Activated gamma-delta T cell treated with anti-CD3 and anti-CD28 coated beads, Interleukin-2, amount 50 U/mL, for 16 hours (primary cell): ENCODE data around the gene BHLHE40.
A peak's percentile ranks its signal among the peaks of the same experiment; 100 is the strongest.

Experiments
- DNase-seq: peaks from one replicate; pipeline ENCODE4 v3.0.0-alpha.2; 2020; ENCODE audit warnings: low read depth

The BHLHE40 gene

DNA sequence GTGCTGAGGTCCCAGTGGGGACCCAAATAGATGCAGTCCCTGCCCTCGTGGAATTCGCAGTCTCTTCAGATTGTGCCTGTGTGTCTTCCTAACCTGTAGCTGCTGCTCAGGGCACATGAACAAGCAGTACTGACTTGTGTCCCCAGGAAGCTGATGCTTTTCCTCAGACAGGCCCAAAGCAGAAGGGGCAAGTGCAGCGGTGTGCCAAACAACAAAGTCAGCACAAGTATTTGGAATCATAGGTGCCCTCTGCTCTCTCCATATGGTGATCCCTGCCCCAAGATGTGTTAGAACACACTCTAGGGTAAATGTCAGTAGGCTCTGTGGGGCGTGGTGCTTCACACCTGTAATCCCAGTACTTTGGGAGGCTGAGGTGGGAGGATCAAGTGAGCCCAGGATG, 21.9 kb downstream of the BHLHE40 start:
- no peak for DNase-seq

DNA sequence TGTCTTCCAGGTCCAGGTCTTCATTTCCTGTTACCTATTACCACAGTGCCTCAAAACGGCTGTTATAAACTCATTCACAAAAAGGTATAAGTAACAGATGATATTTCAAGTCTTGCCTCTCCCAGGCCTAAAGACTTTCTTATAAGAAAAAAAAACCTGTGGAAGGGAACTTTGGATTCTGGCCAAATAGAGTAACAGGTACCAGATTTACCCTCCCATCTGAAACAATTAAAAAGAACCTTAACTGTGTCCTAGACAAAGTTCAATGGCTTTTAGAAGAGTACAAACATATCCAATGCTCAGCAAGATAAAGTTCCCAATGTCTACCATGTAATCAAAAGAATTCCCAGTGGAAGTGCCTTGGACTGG, 22.6 kb downstream of the BHLHE40 start:
- DNase-seq, result no peak

GRCh38 chr3:5002174-5002870, 23.1 kb downstream of the BHLHE40 start:
- DNase-seq, result peak; percentile 63

DNA sequence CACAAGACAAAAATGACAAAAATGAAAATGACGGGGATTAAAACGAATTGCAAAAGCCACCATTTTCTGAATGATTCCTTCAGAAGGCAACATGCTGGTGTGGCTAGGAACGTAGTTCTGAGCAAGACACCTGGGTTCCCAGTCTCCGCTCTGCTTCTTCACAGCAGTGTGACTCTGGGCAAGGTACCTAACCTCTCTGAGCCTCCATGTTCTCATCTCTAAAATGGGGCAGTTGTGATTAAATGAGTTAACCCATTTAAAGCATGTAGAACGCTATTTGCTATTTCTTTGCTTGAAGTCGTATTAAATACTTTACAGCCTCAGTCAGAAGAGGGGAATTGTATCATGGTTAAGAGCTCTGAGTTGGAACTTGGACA, 23.6 kb downstream of the BHLHE40 start:
- no peak for DNase-seq

DNA sequence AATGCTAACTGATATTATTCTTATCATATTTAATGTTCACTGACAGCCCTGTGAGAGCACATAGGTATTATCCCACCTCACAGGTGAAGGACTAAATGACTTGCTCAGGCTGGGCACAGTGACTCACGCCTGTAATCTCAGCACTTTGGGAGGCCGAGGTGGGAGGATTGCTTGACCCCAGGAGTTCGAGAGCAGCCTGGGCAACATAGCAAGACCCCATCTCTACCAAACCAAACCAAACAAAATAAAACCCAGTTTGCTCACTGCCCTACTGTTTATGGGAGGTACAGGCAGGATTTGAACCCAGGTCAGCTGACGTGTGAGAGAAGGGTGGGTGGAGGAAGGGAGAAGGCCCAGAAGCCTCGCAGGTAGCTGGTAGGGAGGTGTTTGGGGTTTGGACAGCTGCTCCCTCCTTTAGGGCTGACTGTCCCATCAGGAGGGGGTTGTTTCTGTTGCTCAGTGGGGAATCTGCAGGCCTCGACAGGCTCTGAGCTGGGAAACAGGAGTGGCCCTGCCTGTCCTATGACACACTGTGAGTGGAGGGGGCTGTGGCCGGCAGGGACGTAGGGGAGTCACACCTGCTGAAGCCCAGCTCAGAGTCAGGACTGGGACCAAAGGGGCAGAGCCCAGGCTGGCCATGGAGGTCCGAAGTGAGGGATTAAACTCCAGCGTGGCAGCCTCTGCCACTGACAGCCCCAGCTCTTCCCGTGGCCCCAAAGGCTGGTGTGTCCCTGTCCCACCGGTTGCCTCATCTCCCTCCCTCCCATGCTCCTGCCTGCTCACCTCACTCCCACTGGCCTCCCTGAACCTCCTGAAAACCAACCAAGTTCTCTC, 25.3 kb downstream of the BHLHE40 start:
- DNase-seq, result no peak

GRCh38 chr3:5005367-5005766, 26.1 kb downstream of the BHLHE40 start:
- DNase-seq, result no peak

- peak; percentile 61 for DNase-seq
These were observed 27.5 kb downstream of the BHLHE40 start for GRCh38 chr3:5006755-5007202.

GRCh38 chr3:5007873-5008272, 28.6 kb downstream of the BHLHE40 start:
- no peak for DNase-seq

DNA sequence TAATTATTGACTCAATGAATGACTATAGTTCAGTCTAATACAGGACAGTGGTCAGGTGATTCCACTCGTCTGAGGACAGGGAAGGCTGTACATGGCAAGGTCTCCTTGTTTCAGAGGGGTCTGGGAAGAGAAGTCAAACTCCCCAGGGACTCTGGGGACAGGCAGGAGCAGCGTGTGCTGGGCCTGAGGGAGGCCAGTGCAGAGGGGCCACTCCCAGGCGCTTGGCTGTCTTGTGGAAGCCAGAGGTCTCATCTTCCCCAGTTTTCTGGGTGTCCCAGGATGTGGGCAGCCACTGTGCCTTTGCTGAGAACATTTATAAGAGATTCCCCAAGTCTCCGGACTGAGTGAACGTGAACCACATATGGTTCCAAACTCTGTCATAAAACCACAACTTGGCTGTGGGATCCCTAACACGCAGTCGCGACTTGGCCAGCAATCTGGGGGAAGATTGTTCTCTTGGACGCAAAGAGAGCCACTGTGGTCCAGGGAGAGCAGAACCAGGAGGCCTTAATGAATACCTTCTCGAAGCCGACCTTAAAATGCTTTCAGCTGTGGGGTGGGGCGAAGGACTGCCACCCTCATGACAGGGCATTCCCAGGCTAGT, 30.4 kb downstream of the BHLHE40 start:
- DNase-seq, result no peak

- no peak for DNase-seq
These were observed 30.9 kb downstream of the BHLHE40 start for GRCh38 chr3:5010140-5010539.

DNA sequence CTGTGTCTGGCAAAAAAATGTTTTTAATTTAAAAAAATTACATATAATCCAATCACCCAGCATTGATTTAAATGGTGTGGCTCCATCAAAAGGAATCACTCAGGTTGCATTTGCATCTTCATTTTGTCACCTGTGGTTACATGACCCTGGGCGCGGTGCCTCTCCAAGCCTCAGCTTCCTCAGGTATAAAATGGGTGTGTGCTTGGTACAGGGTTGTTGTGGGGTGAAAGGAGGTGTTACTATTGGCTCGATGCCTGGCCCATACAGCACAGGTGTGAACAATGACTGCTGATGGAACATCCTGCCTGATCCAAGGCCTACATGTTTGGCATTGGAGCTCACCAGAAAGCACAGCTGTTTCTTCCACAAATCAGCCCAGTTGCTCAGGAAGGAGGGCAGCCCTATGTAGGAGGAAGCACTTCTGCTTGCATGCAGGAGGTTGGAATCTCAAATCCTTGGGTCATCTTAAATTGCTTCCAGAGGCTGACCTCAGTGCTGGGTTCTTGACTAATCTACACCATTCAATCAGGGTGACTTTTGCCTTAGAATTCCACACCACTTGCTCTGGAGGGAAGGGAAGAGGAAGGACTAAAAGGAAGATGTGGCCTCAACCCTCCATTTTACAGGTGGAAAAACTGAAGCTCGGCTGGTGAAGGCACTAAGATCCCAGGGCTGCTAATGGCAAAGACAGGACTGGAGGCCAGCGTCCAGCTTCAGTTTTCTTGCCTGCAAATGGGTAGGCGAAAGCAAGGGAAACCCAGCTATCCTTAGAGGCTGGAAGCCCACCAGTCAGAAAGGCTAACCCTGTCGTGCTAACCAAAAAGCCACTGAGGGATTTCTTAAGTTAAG, 31.7 kb downstream of the BHLHE40 start:
- no peak for DNase-seq

- peak; percentile 20 for DNase-seq
These were observed 32.5 kb downstream of the BHLHE40 start for GRCh38 chr3:5011555-5012256.

DNA sequence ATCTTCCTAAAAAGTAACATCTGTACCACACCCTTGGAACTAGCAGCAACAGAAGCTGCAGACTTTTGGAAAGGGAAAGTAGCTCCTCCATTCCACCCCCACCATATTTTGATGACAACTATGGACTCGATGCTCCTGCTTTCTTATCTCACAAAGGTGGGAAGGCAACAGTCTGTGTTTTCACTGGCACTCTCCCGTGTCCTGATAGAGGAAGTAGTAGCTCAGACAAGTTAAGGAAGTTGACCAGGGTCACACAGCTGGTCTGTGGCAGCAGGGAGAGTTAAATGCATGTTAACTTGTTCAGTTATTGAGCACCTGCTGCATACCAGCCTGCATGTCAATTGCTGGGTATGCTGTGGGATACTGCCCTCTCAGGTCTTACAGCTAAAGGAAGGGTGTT, 33.1 kb downstream of the BHLHE40 start:
- no peak for DNase-seq

GRCh38 chr3:5013021-5013906, 34.0 kb downstream of the BHLHE40 start:
- no peak for DNase-seq

DNA sequence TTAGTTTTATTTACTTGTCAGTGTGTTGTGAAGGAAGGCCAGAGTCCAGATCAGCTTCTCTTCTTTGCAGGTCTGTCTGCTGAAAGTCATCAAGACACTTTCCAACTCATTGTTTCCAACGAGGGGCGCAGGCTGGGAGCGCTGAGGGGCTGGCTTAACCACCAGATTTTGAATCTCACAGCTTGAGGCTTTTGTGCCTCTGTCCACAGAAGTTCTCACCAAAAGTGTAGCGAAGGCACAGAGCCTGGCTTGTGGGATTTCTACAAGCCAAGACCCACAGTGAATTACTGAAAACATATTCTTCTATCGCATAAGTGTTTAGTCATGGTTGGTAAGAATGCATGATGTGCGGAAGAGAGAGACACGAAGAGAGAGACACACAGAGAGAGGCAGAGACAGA, 35.2 kb downstream of the BHLHE40 start:
- DNase-seq, result no peak

DNA sequence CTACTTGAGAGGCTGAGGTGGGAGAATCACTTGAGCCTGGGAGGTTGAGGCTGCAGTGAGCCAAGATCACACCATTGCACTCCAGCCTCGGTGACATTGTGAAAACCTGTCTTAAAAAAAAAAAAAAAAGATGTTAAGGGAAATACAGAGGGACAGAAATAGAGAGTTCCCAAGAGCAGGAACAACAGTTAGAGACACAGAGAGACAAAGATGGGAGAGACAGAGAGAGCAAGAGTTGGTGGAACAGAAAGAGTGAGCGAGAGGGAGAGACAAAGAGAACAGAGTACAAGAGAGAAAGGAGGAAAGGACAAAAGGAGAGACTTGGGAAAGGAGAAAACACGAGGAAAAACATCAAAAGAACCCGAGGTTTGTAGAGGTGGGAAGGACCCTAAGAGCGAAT, 35.8 kb downstream of the BHLHE40 start:
- DNase-seq, result no peak

DNA sequence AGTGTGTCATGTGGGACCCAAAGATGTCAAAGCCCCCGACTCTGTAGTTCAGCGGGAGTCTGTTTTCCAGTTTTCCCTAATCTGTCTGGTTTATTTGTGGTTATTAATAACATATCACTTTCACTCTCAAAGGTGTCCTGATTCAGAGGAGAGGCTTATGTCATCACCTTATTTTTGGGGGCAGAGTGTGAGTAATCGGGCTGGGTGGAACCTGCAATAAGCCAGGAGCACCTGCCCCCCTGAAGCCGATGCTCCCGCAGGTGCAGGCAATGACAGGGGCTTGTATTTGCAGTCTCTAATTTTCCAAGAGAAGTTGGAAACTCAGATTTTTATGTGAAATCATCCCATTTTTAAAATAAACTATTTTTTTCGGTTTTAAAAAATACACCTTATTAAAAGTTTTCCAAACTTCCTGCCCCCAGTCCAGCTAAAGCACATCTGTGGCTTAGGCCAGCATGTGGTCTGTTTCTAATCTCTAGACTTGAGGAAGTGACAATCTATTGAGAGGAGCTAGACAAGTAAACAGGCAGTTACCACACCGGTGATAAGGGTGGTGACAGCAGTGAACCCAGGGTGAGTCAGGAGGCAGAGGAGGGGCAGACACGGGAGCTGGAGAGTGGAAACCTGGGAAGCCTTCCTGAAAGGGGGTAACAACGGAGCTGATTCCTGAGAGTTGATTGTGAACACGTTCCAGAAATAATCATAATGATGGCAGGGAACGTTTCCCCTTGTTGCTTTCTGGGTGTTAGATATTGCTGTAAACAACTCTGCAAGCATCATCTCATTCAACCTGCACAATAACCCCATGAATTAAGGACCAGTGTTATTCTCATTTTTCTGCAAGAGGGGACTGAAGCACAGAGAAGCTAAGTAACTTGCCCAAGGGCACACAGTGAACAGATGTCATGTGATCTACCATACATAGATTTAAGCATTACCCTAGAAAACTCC, 37.2 kb downstream of the BHLHE40 start:
- DNase-seq, result peak; percentile 19

DNA sequence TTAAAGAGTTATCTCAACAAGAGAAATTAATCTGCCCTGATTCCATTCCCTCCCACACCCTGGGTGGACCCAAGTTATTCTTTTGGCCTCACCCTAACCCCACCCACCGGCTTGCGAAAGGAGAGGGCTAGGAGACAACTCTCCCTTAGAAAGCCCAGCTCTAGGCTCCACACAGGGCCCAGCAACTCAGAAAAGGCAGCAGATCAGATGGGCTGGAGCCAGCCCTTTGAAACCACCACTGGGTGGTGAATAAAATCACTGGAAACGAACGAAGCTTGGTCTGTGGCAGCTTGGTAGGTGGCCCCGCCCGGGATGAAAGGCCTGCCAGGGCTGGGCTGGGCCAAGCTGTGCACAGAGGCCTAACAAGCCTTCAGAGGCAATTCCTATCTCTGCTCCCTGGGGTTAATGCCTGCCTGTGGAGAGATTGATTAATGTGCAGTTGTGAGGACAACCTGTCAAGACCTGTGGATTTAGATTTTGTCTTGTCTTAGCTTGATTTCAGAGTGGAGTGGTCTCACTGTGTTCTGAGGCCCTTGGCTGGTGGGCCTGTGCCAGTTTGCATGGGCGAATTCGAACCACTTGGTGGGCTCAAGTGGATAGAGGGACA, 38.8 kb downstream of the BHLHE40 start:
- DNase-seq, result no peak
